GM12878 (cell line): ENCODE measurements around the gene IER5. TPM values are rescaled to one million over a fixed set of nuclear protein-coding genes. Genes with fewer than 3 reads are reported as not detected.

Experiments
- ATAC-seq: fragments of 200-7000 bp; cut with Tn5 transposase; 3 replicates; pipeline ENCODE4 v1.9.1; 2020; ENCODE audit warnings: mild to moderate bottlenecking, moderate library complexity
- BruUV-seq: library from RNA; stranded (reverse); fragments of 400-500 nt; replicated peaks from 2 replicates; lab custom pipeline; 2021; lab: Mats Ljungman, UMichigan
- CTCF ChIA-PET: fragments of 300-600 bp; sonication (Branson Sonifier 250); formaldehyde crosslinking; extraction: SDS; loops from one replicate; lab custom pipeline; 2021; ENCODE audit warnings: inconsistent platforms; lab: Yijun Ruan, JAX
- POLR2A ChIA-PET: fragments of 350-600 bp; formaldehyde crosslinking; extraction: SDS; loops from one replicate; lab custom pipeline; 2021; ENCODE audit warnings: inconsistent platforms; lab: Charles Lee
- RAD21 ChIA-PET: fragments of 300-600 bp; sonication (Branson Sonifier 250); formaldehyde crosslinking; loops from one replicate; lab custom pipeline; 2023; ENCODE audit warnings: antibody characterized with exemption; ENCODE audit not compliant: unreplicated experiment; lab: Charles Lee
- SMC1A ChIA-PET: fragments of 300-600 bp; sonication (Branson Sonifier 250); formaldehyde crosslinking; loops from one replicate; lab custom pipeline; 2023; ENCODE audit not compliant: unreplicated experiment, uncharacterized antibody; lab: Charles Lee
- DNase-seq: peaks from one replicate; pipeline ENCODE4 v3.0.0-alpha.2; 2011; ENCODE audit warnings: low read depth, low spot score
- FAIRE-seq: peaks from 3 replicates; lab custom pipeline; 2011; peaks lifted over from hg19 to GRCh38; lab: Jason Lieb, UNC
- H2AFZ ChIP-seq: 2 replicates; pipeline ENCODE4 v1.6.0; 2011; ENCODE audit warnings: low read depth, low read length, control low read depth; ENCODE audit not compliant: control insufficient read depth
- H3K27ac ChIP-seq: 2 replicates; pipeline ENCODE4 v1.5.1; 2011; ENCODE audit warnings: control low read depth; ENCODE audit not compliant: control insufficient read depth, insufficient read depth
- H3K27me3 ChIP-seq, 2 experiments: replicated peaks in 1 of 2; 2 replicates each; pipeline versions ENCODE4 v1.6.0 to v1.6.1; 2011; ENCODE audit warnings: low read length in 1 of 2; ENCODE audit not compliant: control insufficient read depth in 2 of 2, insufficient read depth in 2 of 2
- H3K36me3 ChIP-seq, 2 experiments: 2 replicates each; pipeline ENCODE4 v1.5.1; 2011; ENCODE audit warnings: low read length in 1 of 2; ENCODE audit not compliant: control insufficient read depth in 2 of 2, insufficient read depth in 2 of 2
- H3K4me1 ChIP-seq: 2 replicates; pipeline ENCODE4 v1.6.1; 2011; ENCODE audit warnings: mild to moderate bottlenecking, low read length, moderate library complexity, mixed read lengths; ENCODE audit not compliant: control insufficient read depth, insufficient read depth
- H3K4me2 ChIP-seq: 2 replicates; pipeline ENCODE4 v1.6.0; 2011; ENCODE audit warnings: control low read depth; ENCODE audit not compliant: control insufficient read depth, insufficient read depth
- H3K4me3 ChIP-seq: fragments of 200-600 bp; sonication (generic); 2 replicates; pipeline ENCODE4 v1.5.1; 2016
- H3K79me2 ChIP-seq: 2 replicates; pipeline ENCODE4 v1.6.0; 2011; ENCODE audit warnings: low read length; ENCODE audit not compliant: control insufficient read depth, insufficient read depth
- H3K9ac ChIP-seq: 2 replicates; pipeline ENCODE4 v1.8.0; 2011; ENCODE audit warnings: low read length, control low read depth, mixed read lengths; ENCODE audit not compliant: control insufficient read depth, insufficient read depth
- H3K9me3 ChIP-seq: replicated peaks from 3 replicates; pipeline ENCODE4 v1.5.1; 2011; ENCODE audit warnings: mild to moderate bottlenecking, low read length; ENCODE audit not compliant: control insufficient read depth, insufficient read depth
- H4K20me1 ChIP-seq: 2 replicates; pipeline ENCODE4 v1.6.0; 2011; ENCODE audit not compliant: control insufficient read depth, insufficient read depth
- ATF7 ChIP-seq: fragments of 450-650 bp; IDR thresholded peaks from 2 replicates; pipeline ENCODE4 v1.6.1; 2016; ENCODE audit warnings: low read depth, mild to moderate bottlenecking
- CBFB ChIP-seq: IDR thresholded peaks from 2 replicates; pipeline ENCODE4 v1.6.1; 2016; ENCODE audit warnings: antibody characterized with exemption, low read depth
- NR2C2 ChIP-seq: IDR thresholded peaks from 2 replicates; pipeline ENCODE4 v1.6.1; 2011; ENCODE audit warnings: borderline replicate concordance, low read depth; ENCODE audit not compliant: control insufficient read depth, insufficient read length
- ZNF24 ChIP-seq: fragments of 450-650 bp; IDR thresholded peaks from 2 replicates; pipeline ENCODE4 v1.6.1; 2017; ENCODE audit warnings: antibody characterized with exemption, mild to moderate bottlenecking
- WGBS: methylation state at CpG from one replicate; pipeline ENCODE4 v1.1.6; 2016; ENCODE audit warnings: low lambda C conversion rate; ENCODE audit not compliant: insufficient replicate concordance, insufficient coverage; ENCODE audit errors: missing lambda C conversion rate; 5-methylcytosine and 5-hydroxymethylcytosine counted together
- in situ Hi-C: fragments of 300-500 bp; cut with MboI; formaldehyde crosslinking; loops from 9 replicates; pipeline ENCODE4 v1.14.3; 2018; ENCODE audit warnings: mixed read lengths
- intact Hi-C: fragments of 100-400 bp; cut with micrococcal nuclease; formaldehyde crosslinking; loops from one replicate; pipeline ENCODE4 v1.14.2; 2022; ENCODE audit not compliant: unreplicated experiment
- polyA plus RNA-seq, 11 experiments: library from polyadenylated mRNA; depleted of rRNA in 4 of 11; unstranded in 6 of 11; stranded (reverse) in 5 of 11; fragments of >200 nt; fragmentation: Nextera tagmentation in 4 of 11; fragmentation: Illumina TruSeq in 1 of 11; extraction: Ambion mirVana in 4 of 11; extraction: Trizol in 1 of 11; gene quantifications; 1 replicate in 1 of 11; 2 replicates in 10 of 11; pipeline versions ENCODE4 v1.2.1 to v1.2.3, GENCODE V29; 2011 to 2016; ENCODE audit warnings: inconsistent platforms in 2 of 11, missing spikeins in 2 of 11, low read depth in 1 of 11
- total RNA-seq, 4 experiments: library from RNA; depleted of rRNA in 3 of 4; stranded (reverse); fragments of >200 nt in 3 of 4; fragmentation: Illumina TruSeq in 1 of 4; extraction: Trizol in 1 of 4; gene quantifications; 2 replicates each; pipeline versions ENCODE4 v1.2.1 to v1.2.3, GENCODE V29; 2013 to 2021
- TF ChIP-seq, protein P1 (sequence below): fragments of 150-350 bp; IDR thresholded peaks from 2 replicates; pipeline ENCODE4 v1.6.1; 2014; ENCODE audit warnings: mild to moderate bottlenecking, low read depth, low read length

IER5 gene
- total and polyA plus RNA-seq, 10 of the 15 experiments (the other 5 are each of a cell fraction or from before 2014, with no cell fraction given) = 4.3 to 75.2 (median 30.5) TPM

DNA sequence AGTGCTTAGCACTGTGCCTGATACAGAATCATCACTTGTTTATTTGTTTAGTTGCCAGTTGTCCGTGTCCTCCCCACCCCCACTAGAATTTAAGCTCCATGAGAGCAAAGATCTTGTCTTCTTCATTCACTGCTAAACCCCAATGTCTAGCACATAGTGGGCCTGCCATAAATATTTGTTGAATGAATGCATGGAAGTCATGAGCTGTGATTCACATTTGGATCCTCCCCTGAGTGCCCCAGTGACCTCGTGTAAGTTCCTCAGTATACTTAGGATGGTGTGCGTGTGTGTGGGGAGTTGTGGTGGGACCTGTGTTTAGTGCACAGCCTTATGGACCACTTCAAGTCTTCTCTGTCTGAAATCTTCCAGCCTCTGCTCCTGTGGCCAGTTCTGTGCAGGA lies 23.1 kb downstream of the IER5 start:
- H3K36me3 ChIP-seq = no peaks in the 10 kb centered on the region
- no peaks in the 10 kb centered on the region for H3K27me3 ChIP-seq
- ATAC-seq = no peak
- SMC1A ChIA-PET = interaction anchor here (39.2 kb wide), 1 partner anchor 29 kb away, joined by 1399 read pairs; no protein-coding TSS in a partner anchor
- no peak overlapping the region for H2AFZ ChIP-seq
- H3K4me3 ChIP-seq = no peak overlapping the region
- intact Hi-C loops = no loop called here
- no peak for DNase-seq
- CTCF ChIA-PET = interaction anchor here (1.5 to 38.4 kb wide), 2 partner anchors 20 to 29 kb away, joined by 4 to 1067 read pairs; no protein-coding TSS in a partner anchor
- no peaks in the 10 kb centered on the region for H3K9me3 ChIP-seq
- H3K79me2 ChIP-seq = no peaks in the 10 kb centered on the region
- RAD21 ChIA-PET = interaction anchor here (1.5 kb wide), 1 partner anchor 17 kb away, joined by 6 read pairs; no protein-coding TSS in a partner anchor
- peaks cover 7% of the 10 kb centered on the region for H3K4me1 ChIP-seq
- in situ Hi-C loops = no loop called here
- FAIRE-seq = no peak
- no peak overlapping the region for H3K4me2 ChIP-seq
- no peaks in the 10 kb centered on the region for H4K20me1 ChIP-seq
- BruUV-seq = no TSS peak
- POLR2A ChIA-PET = interaction anchor here (1.4 kb wide), 1 partner anchor 15 kb away, joined by 10 read pairs; no protein-coding TSS in a partner anchor
- WGBS = 67% methylated on average over 3 of the region's 3 CpGs
- H3K27ac ChIP-seq = no peak overlapping the region
- no peak overlapping the region for H3K9ac ChIP-seq
- no peak for TF ChIP-seq NR2C2
- TF ChIP-seq ATF7 = no peak
- TF ChIP-seq ZNF24 = no peak
- TF ChIP-seq, protein P1, sequence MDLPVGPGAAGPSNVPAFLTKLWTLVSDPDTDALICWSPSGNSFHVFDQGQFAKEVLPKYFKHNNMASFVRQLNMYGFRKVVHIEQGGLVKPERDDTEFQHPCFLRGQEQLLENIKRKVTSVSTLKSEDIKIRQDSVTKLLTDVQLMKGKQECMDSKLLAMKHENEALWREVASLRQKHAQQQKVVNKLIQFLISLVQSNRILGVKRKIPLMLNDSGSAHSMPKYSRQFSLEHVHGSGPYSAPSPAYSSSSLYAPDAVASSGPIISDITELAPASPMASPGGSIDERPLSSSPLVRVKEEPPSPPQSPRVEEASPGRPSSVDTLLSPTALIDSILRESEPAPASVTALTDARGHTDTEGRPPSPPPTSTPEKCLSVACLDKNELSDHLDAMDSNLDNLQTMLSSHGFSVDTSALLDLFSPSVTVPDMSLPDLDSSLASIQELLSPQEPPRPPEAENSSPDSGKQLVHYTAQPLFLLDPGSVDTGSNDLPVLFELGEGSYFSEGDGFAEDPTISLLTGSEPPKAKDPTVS = no peak
- no peak for TF ChIP-seq CBFB
